IMR-90 (cell line): ENCODE data around the gene FAM171A1.

Source experiments
- RFX5 ChIP-seq: IDR thresholded peaks from 2 replicates; pipeline ENCODE4 v1.8.0; 2012; ENCODE audit warnings: low read depth, mild to moderate bottlenecking, low read length, moderate library complexity
- TF ChIP-seq, protein P1 (sequence below): conservative IDR thresholded peaks from 2 replicates; pipeline ENCODE4 v1.5.1; 2012; ENCODE audit warnings: mild to moderate bottlenecking, low read depth, low read length, improper control_type of control experiment

DNA sequence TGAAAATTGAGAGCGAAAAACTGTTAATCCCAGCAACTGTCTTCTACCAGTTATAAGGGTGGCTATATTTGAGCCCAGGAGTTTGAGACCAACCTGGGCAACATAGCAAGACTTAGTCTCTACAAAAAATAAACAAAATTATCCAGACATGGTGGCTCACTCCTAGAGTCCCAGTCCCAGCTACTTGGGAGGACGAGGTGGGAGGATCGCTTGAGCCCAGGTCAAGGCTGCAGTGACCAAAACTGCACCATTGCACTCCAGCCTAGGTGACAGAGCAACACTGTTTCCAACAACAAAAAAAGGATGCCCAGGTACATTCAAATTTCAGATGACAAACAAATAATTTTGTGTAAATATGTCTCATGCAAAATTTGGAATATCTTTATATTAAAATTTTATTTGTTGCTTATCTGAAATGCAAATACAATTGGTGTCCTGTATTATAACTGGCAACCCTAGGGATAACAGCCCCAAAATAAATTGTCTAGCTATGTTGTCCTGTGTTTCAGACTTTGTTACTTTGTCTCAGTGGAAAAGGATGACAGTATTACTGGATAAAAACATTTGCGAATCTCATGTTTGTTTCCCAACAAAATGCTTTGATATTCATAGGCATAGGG lies 26.7 kb downstream of the FAM171A1 start:
- TF ChIP-seq, protein P1, sequence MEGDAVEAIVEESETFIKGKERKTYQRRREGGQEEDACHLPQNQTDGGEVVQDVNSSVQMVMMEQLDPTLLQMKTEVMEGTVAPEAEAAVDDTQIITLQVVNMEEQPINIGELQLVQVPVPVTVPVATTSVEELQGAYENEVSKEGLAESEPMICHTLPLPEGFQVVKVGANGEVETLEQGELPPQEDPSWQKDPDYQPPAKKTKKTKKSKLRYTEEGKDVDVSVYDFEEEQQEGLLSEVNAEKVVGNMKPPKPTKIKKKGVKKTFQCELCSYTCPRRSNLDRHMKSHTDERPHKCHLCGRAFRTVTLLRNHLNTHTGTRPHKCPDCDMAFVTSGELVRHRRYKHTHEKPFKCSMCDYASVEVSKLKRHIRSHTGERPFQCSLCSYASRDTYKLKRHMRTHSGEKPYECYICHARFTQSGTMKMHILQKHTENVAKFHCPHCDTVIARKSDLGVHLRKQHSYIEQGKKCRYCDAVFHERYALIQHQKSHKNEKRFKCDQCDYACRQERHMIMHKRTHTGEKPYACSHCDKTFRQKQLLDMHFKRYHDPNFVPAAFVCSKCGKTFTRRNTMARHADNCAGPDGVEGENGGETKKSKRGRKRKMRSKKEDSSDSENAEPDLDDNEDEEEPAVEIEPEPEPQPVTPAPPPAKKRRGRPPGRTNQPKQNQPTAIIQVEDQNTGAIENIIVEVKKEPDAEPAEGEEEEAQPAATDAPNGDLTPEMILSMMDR = no peak
- no peak for TF ChIP-seq RFX5
